A549 (cell line): ENCODE measurements around the gene GPX5. TPM values are rescaled to one million over a fixed set of nuclear protein-coding genes. Genes with fewer than 3 reads are reported as not detected.

Experiments used
- ATAC-seq, 2 experiments: fragments of 200-7000 bp in 1 of 2; fragments of >200 bp in 1 of 2; cut with Nextera tagmentation in 1 of 2; cut with Tn5 transposase in 1 of 2; 3 replicates each; pipeline versions ENCODE4 v1.8.0 to v1.9.1; 2018 to 2020; ENCODE audit warnings: mild to moderate bottlenecking in 1 of 2, moderate library complexity in 1 of 2
- CTCF ChIA-PET: fragments of 300-600 bp; sonication (Branson Sonifier 250); formaldehyde crosslinking; extraction: SDS; loops from one replicate; lab custom pipeline; 2021; ENCODE audit warnings: antibody characterized with exemption, inconsistent platforms; lab: Yijun Ruan, JAX
- POLR2A ChIA-PET: fragments of 350-600 bp; formaldehyde crosslinking; extraction: SDS; loops from one replicate; lab custom pipeline; 2021; ENCODE audit warnings: antibody characterized with exemption, inconsistent platforms; lab: Yijun Ruan, JAX
- DNase-seq, 2 experiments: peaks; one replicate each; pipeline versions ENCODE4 v3.0.0 to v3.0.0-alpha.2; 2011 to 2016; ENCODE audit warnings: low read depth in 1 of 2, low spot score in 1 of 2
- FAIRE-seq: peaks from 2 replicates; lab custom pipeline; 2011; peaks lifted over from hg19 to GRCh38; lab: Jason Lieb, UNC
- H3K27ac ChIP-seq, 2 experiments: fragments of >200 bp; sonication (Bioruptor Twin); formaldehyde crosslinking; 3 replicates each; pipeline ENCODE4 v1.5.1; 2016 to 2017
- H3K4me1 ChIP-seq: fragments of >200 bp; sonication (Bioruptor Twin); formaldehyde crosslinking; 3 replicates; pipeline ENCODE4 v1.6.1; 2016
- H3K4me2 ChIP-seq: fragments of >200 bp; sonication (Bioruptor Twin); formaldehyde crosslinking; 3 replicates; pipeline ENCODE4 v1.6.1; 2016
- H3K4me3 ChIP-seq: fragments of >200 bp; sonication (Bioruptor Twin); formaldehyde crosslinking; 3 replicates; pipeline ENCODE4 v1.5.1; 2016
- H3K9me3 ChIP-seq: fragments of >200 bp; sonication (Bioruptor Twin); formaldehyde crosslinking; 3 replicates; pipeline ENCODE4 v1.6.1; 2016
- CBX2 ChIP-seq: fragments of 200-600 bp; sonication (generic); IDR thresholded peaks from 2 replicates; pipeline ENCODE4 v1.6.1; 2016; ENCODE audit warnings: low read depth, mild to moderate bottlenecking, borderline replicate concordance
- CHD2 ChIP-seq: fragments of 150-350 bp; IDR thresholded peaks from 2 replicates; pipeline ENCODE4 v1.6.1; 2014; ENCODE audit warnings: low read length; ENCODE audit not compliant: partially characterized antibody
- EHMT2 ChIP-seq: fragments of 200-600 bp; sonication (generic); IDR thresholded peaks from 2 replicates; pipeline ENCODE4 v1.6.1; 2016; ENCODE audit warnings: antibody characterized with exemption, low read depth, mild to moderate bottlenecking, moderate library complexity
- ELK1 ChIP-seq: fragments of 150-350 bp; IDR thresholded peaks from 2 replicates; pipeline ENCODE4 v1.6.1; 2014; ENCODE audit warnings: low read depth, mild to moderate bottlenecking, low read length
- ESRRA ChIP-seq: fragments of 150-350 bp; IDR thresholded peaks from 2 replicates; pipeline ENCODE4 v1.6.1; 2014; ENCODE audit warnings: mild to moderate bottlenecking, low read length, borderline replicate concordance
- FOSB ChIP-seq: fragments of 250-450 bp; sonication (Bioruptor Pico); IDR thresholded peaks from 2 replicates; pipeline ENCODE4 v1.5.0; 2020; ENCODE audit warnings: mild to moderate bottlenecking, moderate library complexity
- JUNB ChIP-seq: fragments of >200 bp; sonication (Bioruptor Twin); formaldehyde crosslinking; IDR thresholded peaks from 2 replicates; pipeline ENCODE4 v1.6.1; 2016
- KDM1A ChIP-seq: fragments of 200-600 bp; sonication (generic); IDR thresholded peaks from 2 replicates; pipeline ENCODE4 v1.6.1; 2016; ENCODE audit warnings: low read depth, mild to moderate bottlenecking
- MAX ChIP-seq: IDR thresholded peaks from 2 replicates; pipeline ENCODE4 v1.6.1; 2012
- MYC ChIP-seq: IDR thresholded peaks from 2 replicates; pipeline ENCODE4 v1.6.1; 2012; ENCODE audit warnings: mild to moderate bottlenecking, inconsistent platforms, low read length, improper control_type of control experiment, borderline replicate concordance
- NR3C1 ChIP-seq: fragments of >200 bp; sonication (Bioruptor Twin); formaldehyde crosslinking; IDR thresholded peaks from 3 replicates; pipeline ENCODE4 v1.6.1; 2017
- PHF8 ChIP-seq: fragments of 200-600 bp; sonication (generic); IDR thresholded peaks from 2 replicates; pipeline ENCODE4 v1.6.1; 2016; ENCODE audit warnings: low read depth, mild to moderate bottlenecking, antibody characterized with exemption, moderate library complexity, borderline replicate concordance
- POLR2A ChIP-seq: IDR thresholded peaks from 2 replicates; pipeline ENCODE4 v1.6.1; 2012; ENCODE audit warnings: mild to moderate bottlenecking, low read length
- POLR2AphosphoS2 ChIP-seq: conservative IDR thresholded peaks from 2 replicates; pipeline ENCODE4 v1.6.1; 2012; ENCODE audit warnings: low read length, improper control_type of control experiment, inconsistent platforms
- RAD21 ChIP-seq, 2 experiments: fragments of >200 bp in 1 of 2; sonication (Bioruptor Twin) in 1 of 2; formaldehyde crosslinking in 1 of 2; IDR thresholded peaks in 1 of 2; conservative IDR thresholded peaks in 1 of 2; 2 replicates in 1 of 2; 3 replicates in 1 of 2; pipeline ENCODE4 v1.6.1; 2012 to 2018; ENCODE audit warnings: inconsistent platforms in 1 of 2
- RCOR1 ChIP-seq: fragments of 150-350 bp; IDR thresholded peaks from 2 replicates; pipeline ENCODE4 v1.6.1; 2014; ENCODE audit warnings: antibody characterized with exemption, low read length, low read depth
- SREBF2 ChIP-seq: fragments of 450-650 bp; IDR thresholded peaks from 2 replicates; pipeline ENCODE4 v1.6.1; 2014; ENCODE audit warnings: mild to moderate bottlenecking, moderate library complexity
- WGBS: methylation state at CpG from one replicate; pipeline ENCODE4 v1.1.6; 2017; ENCODE audit errors: missing lambda C conversion rate; 5-methylcytosine and 5-hydroxymethylcytosine counted together
- polyA plus RNA-seq, 4 experiments: library from polyadenylated mRNA; depleted of rRNA in 3 of 4; stranded (reverse); fragments of >200 nt; fragmentation: RNase III in 1 of 4; extraction: RNeasy Plus Mini Kit Qiagen cat#74134 plus additional on column Dnase treatment in 1 of 4; gene quantifications; 2 replicates in 3 of 4; 3 replicates in 1 of 4; pipeline ENCODE4 v1.2.3, GENCODE V29; 2011 to 2017
- TF ChIP-seq, protein P1 (sequence below): fragments of 450-650 bp; IDR thresholded peaks from 2 replicates; pipeline ENCODE4 v1.6.1; 2014; ENCODE audit warnings: antibody characterized with exemption
- TF ChIP-seq, protein P2 (sequence below): fragments of 200-600 bp; sonication (generic); IDR thresholded peaks from 2 replicates; pipeline ENCODE4 v1.6.1; 2016; ENCODE audit warnings: antibody characterized with exemption, mild to moderate bottlenecking, moderate library complexity
- TF ChIP-seq, protein P3 (sequence below): fragments of 250-450 bp; sonication (Bioruptor Pico); IDR thresholded peaks from 2 replicates; pipeline ENCODE4 v1.5.0; 2021; ENCODE audit warnings: mild to moderate bottlenecking, moderate library complexity, borderline replicate concordance
- TF ChIP-seq, protein P4 (sequence below): fragments of 250-450 bp; sonication (Bioruptor Pico); IDR thresholded peaks from 2 replicates; pipeline ENCODE4 v1.5.0; 2020; ENCODE audit warnings: low read depth, mild to moderate bottlenecking, moderate library complexity

Gene GPX5
- polyA plus RNA-seq, 2 of the 4 experiments (the other 2 are of a cell fraction) = not detected

DNA sequence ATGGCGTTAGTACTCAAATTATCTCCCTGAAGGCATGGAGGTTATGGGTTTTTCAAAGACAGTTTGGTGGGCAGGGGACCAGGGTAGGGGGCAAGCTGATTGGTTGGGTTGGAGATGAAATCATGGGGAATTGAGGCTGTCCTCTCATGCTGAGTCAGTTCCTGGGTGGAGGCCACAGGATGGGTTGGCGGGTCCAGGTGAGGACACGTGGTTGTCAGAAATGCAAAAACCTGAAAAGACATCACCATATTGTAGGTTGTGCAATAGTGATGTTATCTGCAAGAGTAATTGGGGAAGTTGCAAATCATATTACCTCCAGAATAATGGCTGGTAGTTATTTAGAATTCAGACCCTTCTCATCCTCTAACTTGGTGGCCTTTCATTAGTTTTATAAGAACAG lies 40.2 kb upstream of the GPX5 start:
- WGBS = 87% methylated on average over 3 of the region's 3 CpGs
- no peak for TF ChIP-seq EHMT2
- TF ChIP-seq MAX = no peak
- no peak for TF ChIP-seq JUNB
- no peak for TF ChIP-seq SREBF2
- no peak for TF ChIP-seq POLR2A
- TF ChIP-seq ELK1 = no peak
- TF ChIP-seq, protein P1, sequence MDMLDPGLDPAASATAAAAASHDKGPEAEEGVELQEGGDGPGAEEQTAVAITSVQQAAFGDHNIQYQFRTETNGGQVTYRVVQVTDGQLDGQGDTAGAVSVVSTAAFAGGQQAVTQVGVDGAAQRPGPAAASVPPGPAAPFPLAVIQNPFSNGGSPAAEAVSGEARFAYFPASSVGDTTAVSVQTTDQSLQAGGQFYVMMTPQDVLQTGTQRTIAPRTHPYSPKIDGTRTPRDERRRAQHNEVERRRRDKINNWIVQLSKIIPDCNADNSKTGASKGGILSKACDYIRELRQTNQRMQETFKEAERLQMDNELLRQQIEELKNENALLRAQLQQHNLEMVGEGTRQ = no peak
- no peak for TF ChIP-seq KDM1A
- TF ChIP-seq RCOR1 = no peak
- TF ChIP-seq, protein P2, sequence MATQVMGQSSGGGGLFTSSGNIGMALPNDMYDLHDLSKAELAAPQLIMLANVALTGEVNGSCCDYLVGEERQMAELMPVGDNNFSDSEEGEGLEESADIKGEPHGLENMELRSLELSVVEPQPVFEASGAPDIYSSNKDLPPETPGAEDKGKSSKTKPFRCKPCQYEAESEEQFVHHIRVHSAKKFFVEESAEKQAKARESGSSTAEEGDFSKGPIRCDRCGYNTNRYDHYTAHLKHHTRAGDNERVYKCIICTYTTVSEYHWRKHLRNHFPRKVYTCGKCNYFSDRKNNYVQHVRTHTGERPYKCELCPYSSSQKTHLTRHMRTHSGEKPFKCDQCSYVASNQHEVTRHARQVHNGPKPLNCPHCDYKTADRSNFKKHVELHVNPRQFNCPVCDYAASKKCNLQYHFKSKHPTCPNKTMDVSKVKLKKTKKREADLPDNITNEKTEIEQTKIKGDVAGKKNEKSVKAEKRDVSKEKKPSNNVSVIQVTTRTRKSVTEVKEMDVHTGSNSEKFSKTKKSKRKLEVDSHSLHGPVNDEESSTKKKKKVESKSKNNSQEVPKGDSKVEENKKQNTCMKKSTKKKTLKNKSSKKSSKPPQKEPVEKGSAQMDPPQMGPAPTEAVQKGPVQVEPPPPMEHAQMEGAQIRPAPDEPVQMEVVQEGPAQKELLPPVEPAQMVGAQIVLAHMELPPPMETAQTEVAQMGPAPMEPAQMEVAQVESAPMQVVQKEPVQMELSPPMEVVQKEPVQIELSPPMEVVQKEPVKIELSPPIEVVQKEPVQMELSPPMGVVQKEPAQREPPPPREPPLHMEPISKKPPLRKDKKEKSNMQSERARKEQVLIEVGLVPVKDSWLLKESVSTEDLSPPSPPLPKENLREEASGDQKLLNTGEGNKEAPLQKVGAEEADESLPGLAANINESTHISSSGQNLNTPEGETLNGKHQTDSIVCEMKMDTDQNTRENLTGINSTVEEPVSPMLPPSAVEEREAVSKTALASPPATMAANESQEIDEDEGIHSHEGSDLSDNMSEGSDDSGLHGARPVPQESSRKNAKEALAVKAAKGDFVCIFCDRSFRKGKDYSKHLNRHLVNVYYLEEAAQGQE = no peak
- TF ChIP-seq, protein P3, sequence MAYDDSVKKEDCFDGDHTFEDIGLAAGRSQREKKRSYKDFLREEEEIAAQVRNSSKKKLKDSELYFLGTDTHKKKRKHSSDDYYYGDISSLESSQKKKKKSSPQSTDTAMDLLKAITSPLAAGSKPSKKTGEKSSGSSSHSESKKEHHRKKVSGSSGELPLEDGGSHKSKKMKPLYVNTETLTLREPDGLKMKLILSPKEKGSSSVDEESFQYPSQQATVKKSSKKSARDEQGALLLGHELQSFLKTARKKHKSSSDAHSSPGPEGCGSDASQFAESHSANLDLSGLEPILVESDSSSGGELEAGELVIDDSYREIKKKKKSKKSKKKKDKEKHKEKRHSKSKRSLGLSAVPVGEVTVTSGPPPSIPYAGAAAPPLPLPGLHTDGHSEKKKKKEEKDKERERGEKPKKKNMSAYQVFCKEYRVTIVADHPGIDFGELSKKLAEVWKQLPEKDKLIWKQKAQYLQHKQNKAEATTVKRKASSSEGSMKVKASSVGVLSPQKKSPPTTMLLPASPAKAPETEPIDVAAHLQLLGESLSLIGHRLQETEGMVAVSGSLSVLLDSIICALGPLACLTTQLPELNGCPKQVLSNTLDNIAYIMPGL = no peak
- no peak for TF ChIP-seq FOSB (CRISPR knock-in tag)
- TF ChIP-seq PHF8 = no peak
- H3K4me3 ChIP-seq = no peak overlapping the region
- ChIA-PET POLR2A (no interaction called here), CTCF (no interaction called here)
- H3K27ac ChIP-seq = no peak overlapping the region
- H3K4me2 ChIP-seq = no peak overlapping the region
- H3K9me3 ChIP-seq = no peaks in the 10 kb centered on the region
- ATAC-seq = no peak
- DNase-seq = no peak
- peaks cover under 1% of the 10 kb centered on the region; the same call in 2 of the 3 replicates for H3K4me1 ChIP-seq
- FAIRE-seq = no peak

DNA sequence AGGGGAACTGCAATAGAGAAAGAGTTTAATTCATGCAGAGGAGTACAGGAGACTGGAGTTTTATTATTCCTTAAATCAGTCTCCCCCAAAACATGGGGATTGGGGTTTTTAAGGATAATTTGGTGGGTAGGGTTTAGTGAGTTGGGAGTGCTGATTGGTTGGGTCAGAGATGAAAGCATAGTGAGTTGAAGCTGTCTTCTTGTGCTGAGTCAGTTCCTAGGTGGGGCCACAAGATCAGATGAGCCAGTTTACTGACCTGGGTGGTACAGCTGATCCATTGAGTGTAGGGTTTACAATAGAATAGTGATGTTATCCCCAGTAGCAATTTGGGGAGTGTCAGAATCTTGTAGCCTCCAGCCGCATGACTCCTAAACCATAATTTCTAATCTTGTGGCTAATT lies 39.1 kb upstream of the GPX5 start:
- H3K4me3 ChIP-seq = no peak overlapping the region
- ChIA-PET POLR2A (no interaction called here), CTCF (no interaction called here)
- ATAC-seq (no peak), FAIRE-seq (no peak), DNase-seq (no peak)
- peaks cover 4% of the 10 kb centered on the region; the same call in 2 of the 3 replicates for H3K4me1 ChIP-seq
- H3K27ac ChIP-seq = no peak overlapping the region
- no peak overlapping the region for H3K4me2 ChIP-seq
- 100% methylated on average over 1 of the region's 1 CpG for WGBS
- TF ChIP-seq, protein P3 = no peak
- TF ChIP-seq NR3C1 (no peak), CBX2 (no peak), MYC (no peak), CHD2 (no peak), ESRRA (no peak), RAD21 (conservative IDR thresholded peaks at IDR 0.05 in 1 of 2, IDR thresholded peaks at IDR 0.05 in 1 of 2) (no peak), POLR2AphosphoS2 (no peak)
- TF ChIP-seq, protein P4, sequence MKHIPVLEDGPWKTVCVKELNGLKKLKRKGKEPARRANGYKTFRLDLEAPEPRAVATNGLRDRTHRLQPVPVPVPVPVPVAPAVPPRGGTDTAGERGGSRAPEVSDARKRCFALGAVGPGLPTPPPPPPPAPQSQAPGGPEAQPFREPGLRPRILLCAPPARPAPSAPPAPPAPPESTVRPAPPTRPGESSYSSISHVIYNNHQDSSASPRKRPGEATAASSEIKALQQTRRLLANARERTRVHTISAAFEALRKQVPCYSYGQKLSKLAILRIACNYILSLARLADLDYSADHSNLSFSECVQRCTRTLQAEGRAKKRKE = no peak
- H3K9me3 ChIP-seq = no peaks in the 10 kb centered on the region
